ENCODE data around the gene GPS1.

The GPS1 gene

GRCh38 chr17:82024859-82025258 lies 26.8 kb upstream of the GPS1 start:
- TF ChIP-seq MAX (IDR thresholded peaks at IDR 0.05) = no peak
- no peak for TF ChIP-seq RAD21 (IDR thresholded peaks at IDR 0.05; ENCODE audit: low read depth)
- TF ChIP-seq CREB1 (IDR thresholded peaks at IDR 0.05; ENCODE audit: low read depth) = no peak
- no peak for TF ChIP-seq TEAD4 (IDR thresholded peaks at IDR 0.05)
- no peak for TF ChIP-seq REST (IDR thresholded peaks at IDR 0.05; ENCODE audit: low read depth)
- TF ChIP-seq EP300 (IDR thresholded peaks at IDR 0.05; ENCODE audit: borderline replicate concordance) = no peak
- no peak for TF ChIP-seq FOXM1 (IDR thresholded peaks at IDR 0.05; ENCODE audit: borderline replicate concordance, low read depth)
- TF ChIP-seq NFIC (IDR thresholded peaks at IDR 0.05) = no peak
- TF ChIP-seq USF1 (IDR thresholded peaks at IDR 0.05) = no peak
- TF ChIP-seq EGR1 (IDR thresholded peaks at IDR 0.05) = no peak
- no peak for TF ChIP-seq ZBTB7A (IDR thresholded peaks at IDR 0.05; ENCODE audit: low read depth)
- no peak for TF ChIP-seq CEBPB (IDR thresholded peaks at IDR 0.05)
- TF ChIP-seq TAF1 (IDR thresholded peaks at IDR 0.05; ENCODE audit: low read depth) = no peak
- TF ChIP-seq YY1 (IDR thresholded peaks at IDR 0.05; ENCODE audit: low read depth) = no peak
- no peak for TF ChIP-seq TCF12 (IDR thresholded peaks at IDR 0.05; ENCODE audit: low read depth)

GRCh38 chr17:82025401-82026107 lies 26.1 kb upstream of the GPS1 start:
- TF ChIP-seq USF1 (IDR thresholded peaks at IDR 0.05) (no peak), MAX (IDR thresholded peaks at IDR 0.05) (no peak), CREB1 (IDR thresholded peaks at IDR 0.05; ENCODE audit: low read depth) (no peak), RAD21 (IDR thresholded peaks at IDR 0.05; ENCODE audit: low read depth) (no peak), EP300 (IDR thresholded peaks at IDR 0.05; ENCODE audit: borderline replicate concordance) (no peak), FOXM1 (IDR thresholded peaks at IDR 0.05; ENCODE audit: borderline replicate concordance, low read depth) (no peak), CEBPB (IDR thresholded peaks at IDR 0.05) (no peak), ZBTB7A (IDR thresholded peaks at IDR 0.05; ENCODE audit: low read depth) (no peak), YY1 (IDR thresholded peaks at IDR 0.05; ENCODE audit: low read depth) (no peak), TEAD4 (IDR thresholded peaks at IDR 0.05) (no peak), EGR1 (IDR thresholded peaks at IDR 0.05) (no peak), TCF12 (IDR thresholded peaks at IDR 0.05; ENCODE audit: low read depth) (no peak), NFIC (IDR thresholded peaks at IDR 0.05) (no peak), TAF1 (IDR thresholded peaks at IDR 0.05; ENCODE audit: low read depth) (no peak), REST (IDR thresholded peaks at IDR 0.05; ENCODE audit: low read depth) (no peak)

- TF ChIP-seq EGR1 (IDR thresholded peaks at IDR 0.05) (no peak), REST (IDR thresholded peaks at IDR 0.05; ENCODE audit: low read depth) (no peak), TAF1 (IDR thresholded peaks at IDR 0.05; ENCODE audit: low read depth) (no peak), NFIC (IDR thresholded peaks at IDR 0.05) (no peak), EP300 (IDR thresholded peaks at IDR 0.05; ENCODE audit: borderline replicate concordance) (no peak), ZBTB7A (IDR thresholded peaks at IDR 0.05; ENCODE audit: low read depth) (no peak), YY1 (IDR thresholded peaks at IDR 0.05; ENCODE audit: low read depth) (no peak)
Observed at GRCh38 chr17:82028246-82028645, 23.5 kb upstream of the GPS1 start.

- TF ChIP-seq EGR1 (IDR thresholded peaks at IDR 0.05) (no peak), EP300 (IDR thresholded peaks at IDR 0.05; ENCODE audit: borderline replicate concordance) (no peak), USF1 (IDR thresholded peaks at IDR 0.05) (no peak), YY1 (IDR thresholded peaks at IDR 0.05; ENCODE audit: low read depth) (no peak), FOXM1 (IDR thresholded peaks at IDR 0.05; ENCODE audit: borderline replicate concordance, low read depth) (no peak), CEBPB (IDR thresholded peaks at IDR 0.05) (no peak), CREB1 (IDR thresholded peaks at IDR 0.05; ENCODE audit: low read depth) (no peak), TAF1 (IDR thresholded peaks at IDR 0.05; ENCODE audit: low read depth) (no peak), TEAD4 (IDR thresholded peaks at IDR 0.05) (no peak), TCF12 (IDR thresholded peaks at IDR 0.05; ENCODE audit: low read depth) (no peak), ZBTB7A (IDR thresholded peaks at IDR 0.05; ENCODE audit: low read depth) (no peak), RAD21 (IDR thresholded peaks at IDR 0.05; ENCODE audit: low read depth) (no peak), REST (IDR thresholded peaks at IDR 0.05; ENCODE audit: low read depth) (no peak)
Observed at GRCh38 chr17:82028966-82029365, 22.7 kb upstream of the GPS1 start.

All from Ishikawa (cell line).